ENCODE results near the gene ZDHHC18. TPM values are rescaled to one million over a fixed set of nuclear protein-coding genes. Genes with fewer than 3 reads are reported as not detected.
"Not testable (repeated sequence)": the region's sequence is repeated elsewhere in the genome, so short reads cannot be mapped to it uniquely, and the experiment has no call there.

Gene ZDHHC18
- total RNA-seq, 1 experiment from 2014 or later, result 17.4 TPM

DNA sequence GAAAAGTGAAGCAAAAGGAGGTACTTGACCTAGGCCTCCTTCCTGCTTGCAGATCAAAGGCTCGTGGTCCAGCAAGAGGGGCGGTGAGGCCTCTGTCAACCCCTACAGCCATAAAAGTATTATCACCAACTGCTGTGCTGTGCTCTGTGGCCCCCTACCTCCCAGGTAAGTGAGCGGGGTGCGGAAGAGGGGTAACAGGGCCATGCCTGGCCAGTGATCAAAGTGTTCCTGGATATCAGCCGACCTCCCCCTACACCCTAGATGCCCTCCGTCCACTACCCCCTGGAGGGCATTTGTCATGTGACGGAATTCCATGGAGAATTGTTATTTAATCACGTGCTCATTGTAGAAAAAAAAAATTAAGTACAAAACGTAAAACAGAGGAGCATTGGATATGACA lies 26.2 kb downstream of the ZDHHC18 start:
- in situ Hi-C loops (cut with HindIII; ENCODE audit: low pct_unique_long_range_greater_than_20kb, low sequenced_read_pairs), result no loop called here
- DNase-seq (ENCODE audit: low read depth), result no peak

DNA sequence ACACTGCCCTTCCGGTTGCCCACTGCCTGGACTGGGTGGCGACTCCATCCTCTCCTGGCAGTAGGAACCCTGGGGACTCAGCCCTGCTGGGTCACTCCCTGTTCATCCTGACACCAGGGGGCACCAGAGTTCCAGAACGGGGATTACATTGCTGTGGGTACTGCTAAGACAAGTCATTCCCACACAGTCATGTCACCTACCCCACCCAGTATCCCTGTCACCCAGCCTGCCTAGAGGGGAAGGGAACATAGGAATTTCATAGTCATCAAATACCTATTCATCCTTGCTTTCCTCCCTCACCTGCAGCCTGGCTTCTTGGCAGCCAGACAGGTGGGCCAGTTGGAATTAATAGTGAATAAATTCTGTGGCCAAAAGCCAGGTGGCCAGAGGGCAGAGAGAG lies 26.7 kb downstream of the ZDHHC18 start:
- peak; percentile 87 for DNase-seq (ENCODE audit: low read depth)
- in situ Hi-C loops (cut with HindIII; ENCODE audit: low pct_unique_long_range_greater_than_20kb, low sequenced_read_pairs), result no loop called here

GRCh38 chr1:26853600-26853999 lies 27.1 kb downstream of the ZDHHC18 start:
- in situ Hi-C loops (cut with HindIII; ENCODE audit: low pct_unique_long_range_greater_than_20kb, low sequenced_read_pairs), result no loop called here
- no peak for DNase-seq (ENCODE audit: low read depth)

DNA sequence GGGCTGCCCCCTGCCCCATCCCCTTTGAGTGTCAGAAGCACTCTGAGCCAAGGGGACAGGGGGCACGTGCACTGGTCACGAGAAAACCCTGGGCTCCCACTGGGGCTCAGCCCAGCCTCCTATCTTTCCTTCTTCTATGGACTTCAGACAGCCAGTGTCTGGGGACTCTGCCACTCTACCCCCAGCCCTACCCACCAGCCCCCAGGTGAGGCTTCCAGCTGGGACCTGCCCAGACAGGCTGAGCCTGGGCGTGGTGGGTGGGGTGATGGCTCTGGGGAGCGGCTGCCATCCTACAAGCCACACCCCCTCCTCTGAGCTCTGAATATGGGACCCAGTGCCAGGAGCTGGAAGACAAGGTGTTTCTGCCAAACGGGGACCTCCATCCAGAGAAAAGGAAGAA lies 28.4 kb downstream of the ZDHHC18 start:
- in situ Hi-C loops (cut with HindIII; ENCODE audit: low pct_unique_long_range_greater_than_20kb, low sequenced_read_pairs), result no loop called here
- no peak for DNase-seq (ENCODE audit: low read depth)

- no peak for DNase-seq (ENCODE audit: low read depth)
- in situ Hi-C loops (cut with HindIII; ENCODE audit: low pct_unique_long_range_greater_than_20kb, low sequenced_read_pairs), result no loop called here
Observed at GRCh38 chr1:26855636-26856035, 29.1 kb downstream of the ZDHHC18 start.

DNA sequence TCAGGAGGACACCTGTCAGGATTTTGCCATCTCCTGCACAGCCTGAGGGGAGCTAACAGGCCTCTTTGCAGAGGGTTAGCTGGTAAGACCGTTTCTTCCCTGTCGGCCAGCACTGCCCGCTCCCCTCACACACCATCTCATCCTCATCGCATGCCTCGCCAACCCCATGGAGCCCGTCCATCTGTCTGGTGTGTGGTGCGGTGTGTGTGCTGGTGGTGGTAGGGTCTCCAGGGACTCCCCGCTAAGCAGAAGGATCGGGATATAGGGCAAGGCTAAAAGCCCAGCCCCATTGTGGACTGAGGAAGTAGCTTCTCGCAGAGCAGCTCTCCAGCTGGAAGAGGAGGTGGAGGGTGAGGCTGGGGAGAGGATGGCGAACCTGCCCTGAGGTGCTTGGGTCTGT lies 29.7 kb downstream of the ZDHHC18 start:
- in situ Hi-C loops (cut with HindIII; ENCODE audit: low pct_unique_long_range_greater_than_20kb, low sequenced_read_pairs), result no loop called here
- no peak for DNase-seq (ENCODE audit: low read depth)

DNA sequence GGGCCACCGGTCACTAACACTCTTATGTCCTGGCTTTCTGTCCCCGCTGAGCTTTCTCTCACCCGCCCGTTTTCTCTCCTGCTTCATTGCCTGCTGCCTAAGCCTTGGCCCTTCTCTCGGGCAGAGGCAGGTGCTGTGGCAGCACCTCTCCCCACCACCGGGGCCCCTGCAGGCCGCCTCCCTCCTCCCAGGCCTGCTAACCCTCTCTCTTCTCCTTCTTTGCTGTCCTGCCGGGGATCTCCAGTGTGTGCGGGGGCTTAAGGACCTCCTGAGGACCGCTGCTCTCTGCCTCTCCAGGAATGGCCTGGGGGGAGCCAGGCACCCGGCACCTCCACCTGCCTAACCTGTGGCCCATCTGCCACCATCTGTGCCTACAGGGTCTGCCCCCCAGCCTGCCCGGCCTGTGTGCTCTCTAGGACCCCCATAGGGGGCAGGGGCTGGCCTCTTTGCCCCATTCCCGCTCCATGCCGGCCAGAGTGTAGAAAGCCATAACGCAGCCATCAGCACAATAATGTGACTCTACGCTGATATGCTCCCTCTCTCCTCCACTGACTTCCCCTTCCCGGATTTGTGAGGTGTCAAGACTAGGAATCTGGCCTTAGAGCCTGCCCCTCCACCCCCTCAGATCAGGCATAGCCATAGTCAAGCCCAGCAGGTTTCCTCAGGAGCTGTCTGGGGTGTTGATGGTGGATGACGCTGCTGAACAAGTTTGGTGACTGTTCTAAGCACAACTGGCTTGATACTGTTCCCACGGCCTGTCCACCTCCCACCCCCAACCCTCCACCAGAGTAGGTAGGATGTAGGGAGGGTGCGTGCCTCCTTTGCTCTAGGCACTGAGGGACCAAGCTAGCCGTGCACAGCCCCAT lies 30.3 kb downstream of the ZDHHC18 start:
- in situ Hi-C loops (cut with HindIII; ENCODE audit: low pct_unique_long_range_greater_than_20kb, low sequenced_read_pairs), result no loop called here
- no peak for DNase-seq (ENCODE audit: low read depth)

DNA sequence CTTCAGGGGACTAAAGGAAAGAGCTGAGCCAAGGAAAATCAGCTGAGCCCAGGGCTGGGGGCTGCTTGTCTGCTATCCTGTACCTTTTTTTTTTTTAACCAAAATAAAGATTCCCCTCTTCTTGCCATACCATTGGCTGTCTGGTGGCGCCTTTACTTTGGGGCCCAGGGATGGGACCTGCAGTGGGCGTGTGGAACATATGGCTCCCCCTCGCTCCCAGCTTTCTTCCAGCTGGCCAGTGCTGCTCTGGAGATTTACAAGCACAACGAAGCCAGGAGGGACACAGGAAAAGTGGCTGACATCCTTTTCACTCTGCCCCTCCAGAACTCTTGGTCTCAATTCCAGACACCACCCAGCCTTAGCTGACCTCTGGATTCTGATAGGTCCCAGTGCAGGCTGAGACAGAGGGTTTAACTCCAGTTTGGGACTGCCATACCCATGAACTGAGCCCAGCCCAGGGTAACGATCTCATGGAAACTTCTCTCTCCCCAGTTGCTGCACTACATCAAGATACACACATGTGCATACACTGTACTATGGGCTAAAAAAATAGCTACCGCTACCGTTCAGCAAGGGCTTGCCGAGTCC lies 31.1 kb downstream of the ZDHHC18 start:
- no peak for DNase-seq (ENCODE audit: low read depth)
- in situ Hi-C loops (cut with HindIII; ENCODE audit: low pct_unique_long_range_greater_than_20kb, low sequenced_read_pairs), result no loop called here

- DNase-seq (ENCODE audit: low read depth), result no peak
- in situ Hi-C loops (cut with HindIII; ENCODE audit: low pct_unique_long_range_greater_than_20kb, low sequenced_read_pairs), result no loop called here
Observed at GRCh38 chr1:26858160-26858559, 31.7 kb downstream of the ZDHHC18 start.

DNA sequence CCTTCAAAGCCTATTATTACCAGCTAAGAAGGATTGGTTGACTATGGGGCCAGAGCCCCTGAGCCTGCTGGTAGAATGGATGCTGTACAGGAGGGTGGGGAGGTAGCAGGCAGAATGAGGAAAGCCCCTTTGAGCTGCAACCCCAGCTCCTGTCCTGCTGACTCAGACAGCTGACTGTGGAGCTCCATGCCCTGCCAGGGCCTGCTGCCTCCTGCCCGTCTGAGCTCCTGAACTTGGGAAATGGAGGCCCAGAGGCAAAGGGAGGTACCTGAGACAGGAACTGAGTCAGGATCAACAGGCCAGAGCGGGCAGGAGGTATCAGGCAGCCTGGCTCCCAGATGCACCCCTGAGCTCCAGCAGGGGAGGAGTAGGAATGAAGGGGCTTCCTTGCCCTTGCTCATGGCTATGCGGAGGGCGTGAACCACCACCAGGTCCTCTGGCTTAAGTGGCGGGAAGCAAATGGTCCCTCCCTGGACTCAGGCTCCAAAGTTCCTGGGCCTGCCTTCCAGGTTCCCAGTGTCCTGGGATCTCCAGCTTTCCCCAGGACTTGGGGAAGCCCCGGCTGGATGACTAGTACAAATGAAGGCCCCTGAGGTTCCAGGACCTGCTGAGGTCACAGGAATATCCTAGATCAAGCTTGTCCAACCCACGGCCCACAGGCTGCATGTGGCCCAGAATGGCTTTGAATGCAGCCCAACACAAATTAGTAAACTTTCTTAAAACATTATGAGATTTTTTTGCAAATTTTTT lies 32.6 kb downstream of the ZDHHC18 start:
- in situ Hi-C loops (cut with HindIII; ENCODE audit: low pct_unique_long_range_greater_than_20kb, low sequenced_read_pairs), result no loop called here
- no peak for DNase-seq (ENCODE audit: low read depth)

DNA sequence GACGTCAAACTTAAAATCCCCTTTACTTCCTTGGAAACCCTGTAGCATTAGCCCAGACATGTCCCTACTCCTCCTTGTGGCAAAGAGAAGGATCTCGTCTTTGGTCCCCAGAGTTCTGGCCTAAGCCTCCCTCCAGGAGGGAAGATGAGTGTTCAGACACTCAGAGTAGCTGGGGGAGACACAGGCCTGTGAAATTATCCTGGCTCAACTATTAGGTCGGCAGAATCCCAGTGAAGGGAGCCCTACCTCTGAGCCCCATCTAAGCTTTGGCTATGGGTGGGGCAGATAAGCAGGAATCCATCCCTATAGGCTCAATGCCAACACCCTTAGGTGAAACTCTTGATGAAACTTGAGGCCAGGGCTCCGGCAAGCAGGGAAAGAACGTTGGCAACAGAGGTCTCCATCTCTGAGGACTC lies 34.8 kb downstream of the ZDHHC18 start:
- no peak for DNase-seq (ENCODE audit: low read depth)
- in situ Hi-C loops (cut with HindIII; ENCODE audit: low pct_unique_long_range_greater_than_20kb, low sequenced_read_pairs), result no loop called here

GRCh38 chr1:26861889-26862378 lies 35.4 kb downstream of the ZDHHC18 start:
- in situ Hi-C loops (cut with HindIII; ENCODE audit: low pct_unique_long_range_greater_than_20kb, low sequenced_read_pairs), result no loop called here
- peak; percentile 68 for DNase-seq (ENCODE audit: low read depth)

DNA sequence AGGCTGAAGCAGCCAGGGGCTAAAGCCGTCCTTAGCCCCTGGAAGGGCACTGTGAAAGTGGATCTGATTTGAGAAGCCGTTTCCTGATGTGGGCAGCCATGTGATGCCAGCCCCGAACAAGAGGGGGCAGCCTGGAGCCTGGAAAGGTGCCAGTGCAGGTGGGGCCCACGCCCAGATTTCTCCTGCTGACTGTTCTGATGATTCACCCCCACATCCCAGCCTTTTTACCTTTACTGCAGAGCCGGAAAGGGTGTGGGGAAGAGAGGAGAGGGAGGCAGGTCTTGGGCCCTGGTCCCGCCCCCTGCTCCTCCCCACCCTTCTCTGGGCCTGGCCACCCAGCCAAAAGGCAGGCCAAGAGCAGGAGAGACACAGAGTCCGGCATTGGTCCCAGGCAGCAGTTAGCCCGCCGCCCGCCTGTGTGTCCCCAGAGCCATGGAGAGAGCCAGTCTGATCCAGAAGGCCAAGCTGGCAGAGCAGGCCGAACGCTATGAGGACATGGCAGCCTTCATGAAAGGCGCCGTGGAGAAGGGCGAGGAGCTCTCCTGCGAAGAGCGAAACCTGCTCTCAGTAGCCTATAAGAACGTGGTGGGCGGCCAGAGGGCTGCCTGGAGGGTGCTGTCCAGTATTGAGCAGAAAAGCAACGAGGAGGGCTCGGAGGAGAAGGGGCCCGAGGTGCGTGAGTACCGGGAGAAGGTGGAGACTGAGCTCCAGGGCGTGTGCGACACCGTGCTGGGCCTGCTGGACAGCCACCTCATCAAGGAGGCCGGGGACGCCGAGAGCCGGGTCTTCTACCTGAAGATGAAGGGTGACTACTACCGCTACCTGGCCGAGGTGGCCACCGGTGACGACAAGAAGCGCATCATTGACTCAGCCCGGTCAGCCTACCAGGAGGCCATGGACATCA lies 36.5 kb downstream of the ZDHHC18 start, which contains the start of gene SFN:
Gene SFN, plus strand, starts transcription at position 369 of the 904 bp plus-strand sequence. Its CDS starts 64 bp downstream, at position 433.
- DNase-seq (ENCODE audit: low read depth), result peak; percentile 99
- in situ Hi-C loops (cut with HindIII; ENCODE audit: low pct_unique_long_range_greater_than_20kb, low sequenced_read_pairs), result no loop called here

DNA sequence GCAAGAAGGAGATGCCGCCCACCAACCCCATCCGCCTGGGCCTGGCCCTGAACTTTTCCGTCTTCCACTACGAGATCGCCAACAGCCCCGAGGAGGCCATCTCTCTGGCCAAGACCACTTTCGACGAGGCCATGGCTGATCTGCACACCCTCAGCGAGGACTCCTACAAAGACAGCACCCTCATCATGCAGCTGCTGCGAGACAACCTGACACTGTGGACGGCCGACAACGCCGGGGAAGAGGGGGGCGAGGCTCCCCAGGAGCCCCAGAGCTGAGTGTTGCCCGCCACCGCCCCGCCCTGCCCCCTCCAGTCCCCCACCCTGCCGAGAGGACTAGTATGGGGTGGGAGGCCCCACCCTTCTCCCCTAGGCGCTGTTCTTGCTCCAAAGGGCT lies 37.2 kb downstream of the ZDHHC18 start:
- DNase-seq (ENCODE audit: low read depth), result no peak
- in situ Hi-C loops (cut with HindIII; ENCODE audit: low pct_unique_long_range_greater_than_20kb, low sequenced_read_pairs), result no loop called here

DNA sequence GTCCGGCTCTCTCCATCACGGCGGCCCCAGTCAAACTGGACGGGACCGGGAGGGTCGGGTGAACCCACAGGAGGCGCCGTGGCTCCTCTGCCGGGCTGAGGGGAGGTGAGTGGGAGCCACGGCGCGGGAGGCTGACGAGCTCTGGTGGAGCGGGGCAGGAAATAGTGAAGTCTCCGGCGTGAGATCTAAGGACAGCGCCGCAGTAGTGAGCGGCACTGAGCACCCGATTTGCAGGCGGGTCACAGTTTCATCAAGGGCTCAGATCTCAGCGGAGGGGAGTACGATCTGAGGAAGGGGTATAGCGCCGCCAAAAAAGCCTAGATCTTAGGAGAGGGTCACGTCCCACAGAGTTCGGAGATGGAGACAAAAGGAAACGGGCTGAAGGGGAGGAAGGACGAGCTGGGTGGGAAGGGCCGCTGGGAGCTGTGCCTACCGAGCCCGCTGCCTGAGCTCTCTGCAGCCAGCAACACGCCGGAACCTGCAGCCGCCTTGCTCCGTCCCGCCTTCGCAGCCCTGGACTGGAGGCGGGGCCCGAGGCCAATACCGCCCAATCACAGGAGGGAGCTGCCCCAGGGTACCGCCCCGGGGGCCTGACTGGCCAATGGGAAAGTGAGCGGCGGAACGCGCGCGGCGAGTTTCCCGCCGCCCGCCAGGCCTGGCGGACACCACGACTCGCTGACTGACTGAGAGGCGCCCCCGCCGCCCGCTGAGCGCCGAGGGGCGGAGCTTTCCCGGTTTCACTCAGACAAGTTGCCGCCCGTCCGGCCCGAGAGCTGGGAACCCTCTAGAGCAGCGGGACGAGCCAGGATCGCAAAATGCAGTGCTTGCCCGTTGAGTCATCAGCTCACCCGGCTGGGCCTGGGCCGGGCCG lies 38.4 kb downstream of the ZDHHC18 start:
- in situ Hi-C loops (cut with HindIII; ENCODE audit: low pct_unique_long_range_greater_than_20kb, low sequenced_read_pairs), result no loop called here
- DNase-seq (ENCODE audit: low read depth), result peak; percentile 99

DNA sequence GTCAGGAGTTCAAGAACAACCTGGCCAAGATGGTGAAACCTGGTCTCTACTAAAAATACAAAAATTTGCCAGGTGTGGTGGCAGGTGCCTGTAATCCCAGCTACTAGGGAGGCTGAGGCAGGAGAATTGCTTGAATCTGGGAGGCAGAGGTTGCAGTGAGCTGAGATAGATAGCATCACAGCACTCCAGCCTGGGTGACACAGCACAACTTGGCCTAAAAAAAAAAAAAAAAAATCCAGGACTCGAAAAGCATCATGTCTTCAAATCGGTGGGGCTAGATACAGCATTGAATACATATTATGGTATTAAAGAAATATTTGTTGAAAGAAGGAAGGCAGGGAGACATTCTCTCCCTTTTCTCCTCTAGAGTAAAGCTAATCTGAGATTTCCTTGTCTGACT lies 46.6 kb downstream of the ZDHHC18 start:
- in situ Hi-C loops (cut with HindIII; ENCODE audit: low pct_unique_long_range_greater_than_20kb, low sequenced_read_pairs); DNase-seq (ENCODE audit: low read depth): not testable (repeated sequence)

- in situ Hi-C loops (cut with HindIII; ENCODE audit: low pct_unique_long_range_greater_than_20kb, low sequenced_read_pairs), result no loop called here
- DNase-seq (ENCODE audit: low read depth), result no peak
Observed at GRCh38 chr1:26874896-26875295, 48.4 kb downstream of the ZDHHC18 start.

Data from Caki2 (cell line).